A549 (cell line): ENCODE data around the gene XKR7.

Experiments
- CTCF ChIP-seq: fragments of >200 bp; sonication (Bioruptor Twin); formaldehyde crosslinking; IDR thresholded peaks from 3 replicates; pipeline ENCODE4 v1.5.1; 2016
- MAZ ChIP-seq: fragments of 150-350 bp; IDR thresholded peaks from 2 replicates; pipeline ENCODE4 v1.6.1; 2014; ENCODE audit warnings: antibody characterized with exemption, low read depth, low read length, borderline replicate concordance
- MYC ChIP-seq: IDR thresholded peaks from 2 replicates; pipeline ENCODE4 v1.6.1; 2012; ENCODE audit warnings: mild to moderate bottlenecking, inconsistent platforms, low read length, improper control_type of control experiment, borderline replicate concordance

GRCh38 chr20:32050324-32050841 lies 82.4 kb downstream of the XKR7 start:
- TF ChIP-seq CTCF (no peak), MAZ (no peak), MYC (no peak)
